Psoas muscle (tissue), 8 donors: Measurements from ENCODE around the gene IL20RA. TPM values are rescaled to one million over a fixed set of nuclear protein-coding genes. Genes with fewer than 3 reads are reported as not detected.
"Not testable (repeated sequence)": the region's sequence is repeated elsewhere in the genome, so short reads cannot be mapped to it uniquely, and the experiment has no call there.

Experiments used
- ATAC-seq, 4 donors: fragments of 200-7000 bp; cut with Tn5 transposase; one replicate each; pipeline ENCODE4 v1.9.1; 2020; ENCODE audit warnings: moderate library complexity in 3 of 4, mild to moderate bottlenecking in 2 of 4
- DNase-seq, 2 donors: peaks; one replicate each; pipeline ENCODE4 v3.0.0-alpha.2; 2020
- H3K27ac ChIP-seq: fragments of 200-600 bp; one replicate; pipeline ENCODE4 v1.8.0; 2022
- H3K27me3 ChIP-seq, 3 donors: fragments of 200-600 bp in 1 of 3; one replicate each; pipeline versions ENCODE4 v1.6.1 to v1.8.0; 2013 to 2022; ENCODE audit warnings: low read length in 2 of 3, mild to moderate bottlenecking in 2 of 3, moderate library complexity in 1 of 3; ENCODE audit not compliant: insufficient read depth in 3 of 3
- H3K36me3 ChIP-seq, 2 donors: fragments of 200-600 bp in 1 of 2; one replicate each; pipeline versions ENCODE4 v1.6.1 to v1.8.0; 2013 to 2022; ENCODE audit warnings: low read depth in 1 of 2, mild to moderate bottlenecking in 1 of 2, moderate library complexity in 1 of 2; ENCODE audit not compliant: insufficient read depth in 1 of 2
- H3K4me1 ChIP-seq: fragments of 200-600 bp; one replicate; pipeline ENCODE4 v1.8.0; 2022
- H3K4me3 ChIP-seq: fragments of 200-600 bp; one replicate; pipeline ENCODE4 v1.8.0; 2022; ENCODE audit warnings: mild to moderate bottlenecking
- H3K9me3 ChIP-seq: fragments of 200-600 bp; one replicate; pipeline ENCODE4 v1.8.0; 2022
- CTCF ChIP-seq: fragments of 200-600 bp; IDR thresholded peaks from one replicate; pipeline ENCODE4 v1.8.0; 2022; ENCODE audit warnings: antibody characterized with exemption
- WGBS, 3 donors: extraction: QIAGEN DNeasy Blood & Tissue Kit; methylation state at CpG; one replicate each; pipeline versions ENCODE4 v1.1.6 to v1.1.7; 2013; 5-methylcytosine and 5-hydroxymethylcytosine counted together
- intact Hi-C, 2 donors: fragments of 100-400 bp; cut with DNase I; formaldehyde crosslinking; loops; one replicate each; pipeline versions ENCODE4 v1.11.0 to v1.14.2; 2022
- polyA plus RNA-seq, 3 donors: library from polyadenylated mRNA; stranded (reverse); fragments of 200-250 nt; gene quantifications; one replicate each; pipeline ENCODE4 v1.2.3, GENCODE V29; 2013
- total RNA-seq, 4 donors: library from RNA; stranded (reverse); fragmentation: NEBNext Ultra II Directional in 2 of 4; extraction: Animal tissue kit (Norgen Biotek cat#: 25700) in 2 of 4; gene quantifications; one replicate each; pipeline versions ENCODE4 v1.2.1 to v1.2.4, GENCODE V29; 2021 to 2023
- donor health status: healthy with polysubstance abuse.
- donor health status: DM: no; HTN: no; CAD: no; lungs with moderate emphysema.
- donor health status: Bipolar disorder and iron deficiency.
- donor health status: healthy.
- donor health status: DM: yes; HTN: yes; CAD: no.
- donor health status: DM: no; HTN: no; CAD: no.
- donor health status: DM: no; HTN: no; CAD: no.
- donor health status: DM: yes; HTN: yes; CAD: no.

The IL20RA gene
- total and polyA plus RNA-seq, 7 donors = 0.04 to 0.94 (median 0.15) TPM; not detected in 1

DNA sequence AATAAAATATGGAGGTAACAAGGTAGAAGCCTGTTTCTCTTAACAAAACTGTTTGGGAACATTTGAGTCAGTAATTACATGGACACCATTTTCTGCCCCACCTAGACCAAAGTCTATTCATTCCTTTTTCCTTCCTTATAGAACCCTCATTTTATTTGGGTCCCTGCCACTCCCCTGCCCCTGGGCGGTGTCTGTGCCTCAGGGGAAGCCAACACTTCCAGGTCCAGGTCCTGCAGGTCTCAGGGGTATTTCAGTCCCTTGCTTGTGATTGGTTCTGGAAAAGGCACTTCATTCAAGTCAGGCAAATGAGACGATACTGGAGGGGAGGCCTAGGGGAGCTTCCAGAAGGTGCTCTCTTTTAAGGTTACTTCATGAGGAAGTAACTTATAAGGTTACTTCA, 80.4 kb downstream of the IL20RA start:
- TF ChIP-seq CTCF = no peak
- intact Hi-C loops = no loop called here
- H3K9me3 ChIP-seq = no peaks in the 10 kb centered on the region
- WGBS, 3 donors = 75 to 77% (median 75%) methylated on average over 2 of the region's 2 CpGs
- DNase-seq (no peak), ATAC-seq (no peak)
- H3K27ac ChIP-seq = no peak overlapping the region
- H3K4me3 ChIP-seq = no peak overlapping the region
- H3K36me3 ChIP-seq = no peaks in the 10 kb centered on the region
- H3K4me1 ChIP-seq = no peaks in the 10 kb centered on the region
- H3K27me3 ChIP-seq = no peaks in the 10 kb centered on the region

- H3K36me3 ChIP-seq = no peaks in the 10 kb centered on the region
- no peaks in the 10 kb centered on the region for H3K27me3 ChIP-seq
- H3K9me3 ChIP-seq = no peaks in the 10 kb centered on the region
- WGBS, 3 donors = 48 to 52% (median 49%) methylated on average over 2 of the region's 2 CpGs
- no peak overlapping the region for H3K27ac ChIP-seq
- intact Hi-C loops = no loop called here
- DNase-seq (no peak), ATAC-seq (no peak)
- no peak for TF ChIP-seq CTCF
- no peaks in the 10 kb centered on the region for H3K4me1 ChIP-seq
- H3K4me3 ChIP-seq = no peak overlapping the region
Observed at GRCh38 chr6:136963259-136963658, 81.5 kb downstream of the IL20RA start.

DNA sequence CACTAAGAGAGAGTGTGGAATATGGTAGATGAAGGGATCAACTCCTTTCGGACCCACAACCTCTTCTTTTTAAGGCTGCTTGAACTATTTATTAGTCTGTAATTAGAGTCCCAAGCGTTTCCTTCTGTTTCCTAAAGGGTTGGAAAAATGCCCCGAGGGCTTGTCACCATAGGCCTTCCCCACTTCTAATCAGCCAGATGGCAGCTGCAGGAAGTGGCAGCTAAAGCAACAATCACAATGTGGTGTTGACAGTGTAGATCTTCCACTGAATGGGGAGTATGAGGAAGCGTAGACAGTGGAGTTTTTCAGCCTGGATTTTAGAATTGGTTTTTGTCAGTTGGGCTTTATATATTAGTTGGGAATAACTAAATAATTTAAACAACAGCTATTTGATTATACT, 82.1 kb downstream of the IL20RA start:
- Histone ChIP-seq H3K9me3 (no peaks in the 10 kb centered on the region), H3K4me3 (no peak overlapping the region), H3K27ac (no peak overlapping the region), H3K36me3 (no peaks in the 10 kb centered on the region), H3K4me1 (no peaks in the 10 kb centered on the region), H3K27me3 (no peaks in the 10 kb centered on the region)
- DNase-seq (no peak), ATAC-seq (no peak)
- WGBS, 3 donors = 31 to 39% (median 32%) methylated on average over 4 of the region's 4 CpGs
- TF ChIP-seq CTCF = no peak
- intact Hi-C loops = no loop called here

- no peaks in the 10 kb centered on the region for H3K36me3 ChIP-seq
- intact Hi-C loops = no loop called here
- WGBS, 3 donors = 80 to 85% (median 80%) methylated on average over 5 of the region's 5 CpGs
- no peaks in the 10 kb centered on the region for H3K27me3 ChIP-seq
- no peak for TF ChIP-seq CTCF
- ATAC-seq = no peak
- DNase-seq = no peak
- H3K27ac ChIP-seq = no peak overlapping the region
- H3K4me1 ChIP-seq = no peaks in the 10 kb centered on the region
- no peaks in the 10 kb centered on the region for H3K9me3 ChIP-seq
- no peak overlapping the region for H3K4me3 ChIP-seq
Observed at GRCh38 chr6:136961848-136962247, 82.9 kb downstream of the IL20RA start.

DNA sequence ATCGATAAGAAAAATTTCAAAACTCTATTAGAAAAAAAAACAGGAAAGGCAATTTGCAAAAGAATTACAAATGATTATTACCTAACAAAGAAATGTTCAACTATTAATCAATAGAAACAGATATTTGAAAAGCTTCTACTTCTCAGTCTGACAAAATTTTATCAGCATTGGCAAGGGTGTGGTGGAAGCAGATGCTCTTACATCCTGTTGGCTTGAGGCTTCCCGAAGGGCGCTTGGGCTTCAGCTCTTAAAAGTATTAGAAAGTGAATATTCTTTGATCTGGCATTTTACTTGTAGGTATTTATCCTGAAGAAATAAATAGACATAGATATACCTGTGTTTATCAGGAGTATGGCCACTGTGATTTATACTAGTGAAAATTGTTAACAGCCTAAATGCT, 84.0 kb downstream of the IL20RA start:
- Histone ChIP-seq H3K4me3 (no peak overlapping the region), H3K27ac (no peak overlapping the region), H3K9me3 (no peaks in the 10 kb centered on the region), H3K36me3 (no peaks in the 10 kb centered on the region), H3K27me3 (no peaks in the 10 kb centered on the region), H3K4me1 (no peaks in the 10 kb centered on the region)
- 80 to 89% (median 84%) methylated on average over 3 of the region's 3 CpGs for WGBS, 3 donors
- intact Hi-C loops = no loop called here
- TF ChIP-seq CTCF = no peak
- ATAC-seq (no peak), DNase-seq (no peak)

GRCh38 chr6:136959935-136960334, 84.8 kb downstream of the IL20RA start:
- ATAC-seq, H3K4me3 ChIP-seq, DNase-seq, H3K9me3 ChIP-seq, H3K36me3 ChIP-seq, H3K27me3 ChIP-seq, H3K4me1 ChIP-seq, intact Hi-C loops, H3K27ac ChIP-seq: not testable (repeated sequence)
- 87 to 93% (median 88%) methylated on average over 6 of the region's 6 CpGs for WGBS, 3 donors
